Activated CD4-positive, alpha-beta memory T cell treated with anti-CD3 and anti-CD28 coated beads, Interleukin-2, amount 10 ng/mL, durations not matched to agents 7 days and 5 days (primary cell): ENCODE data around the gene POLD4. TPM values are rescaled to one million over a fixed set of nuclear protein-coding genes. Genes with fewer than 3 reads are reported as not detected.
A peak's percentile ranks its signal among the peaks of the same experiment; 100 is the strongest.

Source experiments
- CTCF ChIA-PET: fragments of 350-600 bp; sonication (Branson Sonifier 250); formaldehyde crosslinking; loops from one replicate; lab custom pipeline; 2021; ENCODE audit warnings: antibody characterized with exemption, inconsistent platforms; lab: Charles Lee
- POLR2A ChIA-PET: fragments of 350-600 bp; sonication (Branson Sonifier 250); formaldehyde crosslinking; loops from one replicate; lab custom pipeline; 2021; ENCODE audit warnings: antibody characterized with exemption; lab: Charles Lee
- DNase-seq: peaks from one replicate; pipeline ENCODE4 v3.0.0-alpha.2; 2020
- H3K27ac Mint-ChIP-seq: one replicate; pipeline ENCODE4 v1.8.0; 2021; ENCODE audit warnings: mild to moderate bottlenecking, mixed read lengths
- H3K27me3 Mint-ChIP-seq: one replicate; pipeline ENCODE4 v1.8.0; 2021; ENCODE audit warnings: mixed read lengths
- H3K36me3 Mint-ChIP-seq: one replicate; pipeline ENCODE4 v1.8.0; 2021; ENCODE audit warnings: low read depth, mixed read lengths
- H3K4me1 Mint-ChIP-seq: one replicate; pipeline ENCODE4 v1.8.0; 2021; ENCODE audit warnings: mixed read lengths
- H3K4me3 Mint-ChIP-seq: one replicate; pipeline ENCODE4 v1.8.0; 2021; ENCODE audit warnings: mild to moderate bottlenecking, mixed read lengths
- H3K9me3 Mint-ChIP-seq: one replicate; pipeline ENCODE4 v1.8.0; 2021; ENCODE audit warnings: mixed read lengths
- total RNA-seq, 2 experiments: library from RNA; stranded (reverse); gene quantifications; one replicate each; pipeline ENCODE4 v1.2.3, GENCODE V29; 2021

The POLD4 gene
- total RNA-seq, 2 experiments from 2014 or later = 74.0 to 74.1 TPM

GRCh38 chr11:67317888-67318555, 35.3 kb downstream of the POLD4 start:
- H3K27ac Mint-ChIP-seq = peak overlapping the region; percentile 96
- DNase-seq = no peak
- peaks cover 37% of the 10 kb centered on the region for H3K4me1 Mint-ChIP-seq
- peaks cover 4% of the 10 kb centered on the region for H3K36me3 Mint-ChIP-seq
- POLR2A ChIA-PET = interaction anchor here (0.6 to 6.3 kb wide), 17 partner anchors 9 to 132 kb away, joined by 3 to 53 read pairs (median 8); partner anchors contain the start of genes ANKRD13D, GRK2, POLD4 and SSH3
- H3K27me3 Mint-ChIP-seq = no peaks in the 10 kb centered on the region
- CTCF ChIA-PET = interaction anchor here (0.6 to 5.5 kb wide), 21 partner anchors 10 to 296 kb away, joined by 3 to 69 read pairs (median 8); partner anchors contain the start of genes ANKRD13D, GRK2, POLD4 and SSH3
- H3K9me3 Mint-ChIP-seq = no peaks in the 10 kb centered on the region
- H3K4me3 Mint-ChIP-seq = peak overlapping the region; percentile 83

- Mint-ChIP-seq H3K27me3 (no peaks in the 10 kb centered on the region), H3K27ac (peak overlapping the region; percentile 96), H3K4me1 (peaks cover 44% of the 10 kb centered on the region), H3K36me3 (peaks cover 4% of the 10 kb centered on the region), H3K9me3 (no peaks in the 10 kb centered on the region), H3K4me3 (peak overlapping the region; percentile 83)
- ChIA-PET POLR2A (interaction anchor here (0.6 to 6.3 kb wide), 21 partner anchors 9 to 198 kb away, joined by 3 to 53 read pairs (median 6); partner anchors contain the start of genes ANKRD13D, GRK2, KDM2A and POLD4), CTCF (interaction anchor here (0.6 to 5.5 kb wide), 23 partner anchors 9 to 297 kb away, joined by 3 to 69 read pairs (median 6); partner anchors contain the start of genes ANKRD13D, GRK2, KDM2A and POLD4)
- DNase-seq = peak; percentile 99
These were observed 36.0 kb downstream of the POLD4 start for GRCh38 chr11:67317205-67317887.

GRCh38 chr11:67316882-67317204, 36.5 kb downstream of the POLD4 start:
- Mint-ChIP-seq H3K27ac (peak overlapping the region; percentile 96), H3K36me3 (peaks cover 4% of the 10 kb centered on the region), H3K4me3 (peak overlapping the region; percentile 83), H3K27me3 (no peaks in the 10 kb centered on the region), H3K4me1 (peaks cover 49% of the 10 kb centered on the region), H3K9me3 (no peaks in the 10 kb centered on the region)
- ChIA-PET POLR2A (interaction anchor here (0.7 to 6.3 kb wide), 20 partner anchors 8 to 198 kb away, joined by 3 to 53 read pairs (median 6); partner anchors contain the start of genes ANKRD13D, GRK2, KDM2A and POLD4), CTCF (interaction anchor here (0.6 to 5.5 kb wide), 22 partner anchors 9 to 297 kb away, joined by 3 to 69 read pairs (median 7); partner anchors contain the start of genes ANKRD13D, GRK2, KDM2A and POLD4)
- no peak for DNase-seq

GRCh38 chr11:67315325-67315909, 37.9 kb downstream of the POLD4 start:
- H3K4me1 Mint-ChIP-seq = peaks cover 58% of the 10 kb centered on the region

GRCh38 chr11:67314218-67314617, 39.1 kb downstream of the POLD4 start:
- Mint-ChIP-seq H3K9me3 (no peaks in the 10 kb centered on the region), H3K4me1 (peaks cover 58% of the 10 kb centered on the region), H3K27ac (no peak overlapping the region), H3K36me3 (peaks cover 4% of the 10 kb centered on the region), H3K4me3 (no peak overlapping the region), H3K27me3 (no peaks in the 10 kb centered on the region)
- ChIA-PET POLR2A (interaction anchor here (1.4 to 6.3 kb wide), 5 partner anchors 10 to 49 kb away, joined by 4 to 53 read pairs (median 8); partner anchors contain the start of gene ANKRD13D), CTCF (interaction anchor here (1.0 to 5.5 kb wide), 6 partner anchors 37 to 61 kb away, joined by 3 to 69 read pairs (median 4); no protein-coding TSS in a partner anchor)
- no peak for DNase-seq

More at GRCh38 chr11:67315325-67315909, 37.9 kb downstream of the POLD4 start:
- CTCF ChIA-PET = interaction anchor here (1.0 to 5.5 kb wide), 7 partner anchors 12 to 52 kb away, joined by 3 to 69 read pairs (median 5); partner anchors contain the start of gene SSH3
- H3K9me3 Mint-ChIP-seq = no peaks in the 10 kb centered on the region
- H3K27ac Mint-ChIP-seq = peak overlapping the region; percentile 56
- POLR2A ChIA-PET = interaction anchor here (1.7 to 6.3 kb wide), 4 partner anchors 27 to 196 kb away, joined by 5 to 53 read pairs (median 18); partner anchors contain the start of genes ANKRD13D and KDM2A
- no peaks in the 10 kb centered on the region for H3K27me3 Mint-ChIP-seq
- peak overlapping the region; percentile 43 for H3K4me3 Mint-ChIP-seq
- peaks cover 4% of the 10 kb centered on the region for H3K36me3 Mint-ChIP-seq
- DNase-seq = no peak

- no peak overlapping the region for H3K4me3 Mint-ChIP-seq
- H3K27ac Mint-ChIP-seq = peak overlapping the region; percentile 89
- POLR2A ChIA-PET = interaction anchor here (0.9 to 6.3 kb wide), 6 partner anchors 9 to 48 kb away, joined by 4 to 53 read pairs (median 6); partner anchors contain the start of genes ANKRD13D and SSH3
- peaks cover 52% of the 10 kb centered on the region for H3K4me1 Mint-ChIP-seq
- no peaks in the 10 kb centered on the region for H3K9me3 Mint-ChIP-seq
- no peaks in the 10 kb centered on the region for H3K27me3 Mint-ChIP-seq
- no peak for DNase-seq
- H3K36me3 Mint-ChIP-seq = peaks cover 4% of the 10 kb centered on the region
- CTCF ChIA-PET = interaction anchor here (1.0 to 5.5 kb wide), 4 partner anchors 10 to 60 kb away, joined by 3 to 69 read pairs (median 4); partner anchors contain the start of gene SSH3
These were observed 40.0 kb downstream of the POLD4 start for GRCh38 chr11:67313125-67313890.

- POLR2A ChIA-PET = interaction anchor here (1.2 to 3.2 kb wide), 5 partner anchors 8 to 50 kb away, joined by 3 to 8 read pairs (median 6); partner anchors contain the start of gene SSH3
- CTCF ChIA-PET = interaction anchor here (1.0 to 5.5 kb wide), 2 partner anchors 9 to 49 kb away, joined by 3 to 69 read pairs; partner anchors contain the start of gene SSH3
These were observed 40.9 kb downstream of the POLD4 start for GRCh38 chr11:67312187-67313021.

GRCh38 chr11:67311556-67312082, 41.7 kb downstream of the POLD4 start:
- ChIA-PET POLR2A (interaction anchor here (0.9 to 3.2 kb wide), 5 partner anchors 8 to 49 kb away, joined by 3 to 8 read pairs (median 3); partner anchors contain the start of gene SSH3), CTCF (no interaction called here)
- Mint-ChIP-seq H3K4me1 (peaks cover 44% of the 10 kb centered on the region), H3K9me3 (no peaks in the 10 kb centered on the region), H3K27ac (peak overlapping the region; percentile 89), H3K36me3 (no peaks in the 10 kb centered on the region), H3K4me3 (no peak overlapping the region), H3K27me3 (no peaks in the 10 kb centered on the region)
- no peak for DNase-seq

More at GRCh38 chr11:67312187-67313021, 40.9 kb downstream of the POLD4 start:
- Mint-ChIP-seq H3K4me1 (peaks cover 47% of the 10 kb centered on the region), H3K4me3 (peak overlapping the region; percentile 31), H3K9me3 (no peaks in the 10 kb centered on the region), H3K36me3 (no peaks in the 10 kb centered on the region), H3K27ac (peak overlapping the region; percentile 89), H3K27me3 (no peaks in the 10 kb centered on the region)
- peak; percentile 62 for DNase-seq

GRCh38 chr11:67311051-67311555, 42.2 kb downstream of the POLD4 start:
- Mint-ChIP-seq H3K4me3 (no peak overlapping the region), H3K27ac (peak overlapping the region; percentile 31)
- CTCF ChIA-PET = interaction anchor here (1.0 kb wide), 1 partner anchor 48 kb away, joined by 3 read pairs; no protein-coding TSS in a partner anchor

More at GRCh38 chr11:67311051-67311555, 42.2 kb downstream of the POLD4 start:
- POLR2A ChIA-PET = interaction anchor here (0.9 to 3.2 kb wide), 4 partner anchors 8 to 49 kb away, joined by 3 to 8 read pairs (median 4); partner anchors contain the start of gene SSH3
- no peaks in the 10 kb centered on the region for H3K9me3 Mint-ChIP-seq
- H3K36me3 Mint-ChIP-seq = no peaks in the 10 kb centered on the region
- H3K27me3 Mint-ChIP-seq = no peaks in the 10 kb centered on the region
- no peak for DNase-seq
- H3K4me1 Mint-ChIP-seq = peaks cover 41% of the 10 kb centered on the region
